H1 (cell line): ENCODE data around the gene CHMP6. TPM values are rescaled to one million over a fixed set of nuclear protein-coding genes. Genes with fewer than 3 reads are reported as not detected.

Experiments
- ATF3 ChIP-seq: IDR thresholded peaks from 2 replicates; pipeline ENCODE4 v1.6.1; 2011; ENCODE audit warnings: low read depth, mild to moderate bottlenecking, low read length; ENCODE audit not compliant: insufficient read depth
- JUND ChIP-seq: IDR thresholded peaks from 2 replicates; pipeline ENCODE4 v1.6.1; 2011; ENCODE audit warnings: mild to moderate bottlenecking, improper control_type of control experiment, low read length
- SIRT6 ChIP-seq: IDR thresholded peaks from one replicate; pipeline ENCODE4 v1.7.1; 2012; ENCODE audit warnings: low read length, inconsistent platforms
- polyA plus RNA-seq, 7 experiments: library from polyadenylated mRNA; depleted of rRNA in 3 of 7; stranded (reverse) in 5 of 7; unstranded in 2 of 7; fragments of >200 nt in 5 of 7; fragments of 200-250 nt in 2 of 7; gene quantifications; 1 replicate in 5 of 7; 2 replicates in 1 of 7; 4 replicates in 1 of 7; pipeline versions ENCODE4 v1.2.1 to v1.2.3, GENCODE V29; 2011 to 2013; ENCODE audit warnings: missing spikeins in 2 of 7, mixed read lengths in 2 of 7
- total RNA-seq: library from RNA; stranded (reverse); fragmentation: NEBNext Ultra II Directional; extraction: Animal tissue kit (Norgen Biotek cat#: 25700); gene quantifications from 2 replicates; pipeline ENCODE4 v1.2.1, GENCODE V29; 2021
- TF ChIP-seq, protein P1 (sequence below): IDR thresholded peaks from 2 replicates; pipeline ENCODE4 v1.6.1; 2012; ENCODE audit warnings: inconsistent platforms

CHMP6 gene
- total and polyA plus RNA-seq, 2 of the 8 experiments (the other 6 are each of a cell fraction or from before 2014, with no cell fraction given), result 15.7 to 24.3 TPM

- TF ChIP-seq JUND (no peak), ATF3 (no peak), SIRT6 (no peak)
- TF ChIP-seq, protein P1, sequence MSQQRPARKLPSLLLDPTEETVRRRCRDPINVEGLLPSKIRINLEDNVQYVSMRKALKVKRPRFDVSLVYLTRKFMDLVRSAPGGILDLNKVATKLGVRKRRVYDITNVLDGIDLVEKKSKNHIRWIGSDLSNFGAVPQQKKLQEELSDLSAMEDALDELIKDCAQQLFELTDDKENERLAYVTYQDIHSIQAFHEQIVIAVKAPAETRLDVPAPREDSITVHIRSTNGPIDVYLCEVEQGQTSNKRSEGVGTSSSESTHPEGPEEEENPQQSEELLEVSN, result no peak
- TF ChIP-seq, all 59 proteins: peak for 0
Observed at GRCh38 chr17:80990921-80991644, 558 bp upstream of the CHMP6 start (continued).
